B cell (primary cell): Measurements from ENCODE around the gene ARMS2.

Experiments used
- CTCF ChIP-seq: fragments of 200-600 bp; IDR thresholded peaks from one replicate; pipeline ENCODE4 v1.8.0; 2022; ENCODE audit warnings: antibody characterized with exemption, mild to moderate bottlenecking
- EZH2 ChIP-seq: IDR thresholded peaks from 2 replicates; pipeline ENCODE4 v1.6.1; 2012; ENCODE audit warnings: borderline replicate concordance, low read depth, mild to moderate bottlenecking, moderate library complexity, low read length; ENCODE audit not compliant: insufficient read depth, poor library complexity, severe bottlenecking

- no peak for TF ChIP-seq CTCF
- no peak for TF ChIP-seq EZH2
Observed at GRCh38 chr10:122469848-122470247, 15.4 kb downstream of the ARMS2 start.
